SK-N-MC (cell line): ENCODE results near the gene OR1J4.

Source experiments
- DNase-seq: peaks from one replicate; pipeline ENCODE4 v3.0.0-alpha.2; 2011; ENCODE audit warnings: low read depth, low spot score
- H3K27ac ChIP-seq: fragments of 200-600 bp; sonication (generic); 2 replicates; pipeline ENCODE4 v1.5.1; 2016; ENCODE audit warnings: mixed run types
- H3K36me3 ChIP-seq: fragments of 200-600 bp; sonication (generic); 2 replicates; pipeline ENCODE4 v1.6.1; 2017; ENCODE audit warnings: antibody characterized with exemption, low read length, mixed read lengths; ENCODE audit not compliant: insufficient read depth
- H3K4me3 ChIP-seq: fragments of 200-600 bp; sonication (generic); 2 replicates; pipeline ENCODE4 v1.5.1; 2016
- H3K9ac ChIP-seq: fragments of 200-600 bp; sonication (generic); 2 replicates; pipeline ENCODE4 v1.8.0; 2017; ENCODE audit warnings: mixed run types, mixed read lengths; ENCODE audit not compliant: insufficient read length
- H3K9me3 ChIP-seq: fragments of 200-600 bp; sonication (generic); 2 replicates; pipeline ENCODE4 v1.6.1; 2017; ENCODE audit warnings: low read depth, mild to moderate bottlenecking, antibody characterized with exemption, low read length, moderate library complexity, mixed read lengths
- EZH2 ChIP-seq: fragments of 200-600 bp; sonication (generic); IDR thresholded peaks from one replicate; pipeline ENCODE4 v1.6.1; 2017; ENCODE audit warnings: antibody characterized with exemption
- FOXP2 ChIP-seq: optimal IDR thresholded peaks from 2 replicates; pipeline ENCODE3; 2011; ENCODE audit warnings: mild to moderate bottlenecking, moderate library complexity; ENCODE audit not compliant: insufficient read depth; ENCODE audit errors: extremely low read length, control extremely low read depth
- POLR2AphosphoS5 ChIP-seq: IDR thresholded peaks from 2 replicates; pipeline ENCODE4 v1.6.1; 2012; ENCODE audit warnings: mild to moderate bottlenecking, low read depth, low read length, borderline replicate concordance

The OR1J4 gene, protein sequence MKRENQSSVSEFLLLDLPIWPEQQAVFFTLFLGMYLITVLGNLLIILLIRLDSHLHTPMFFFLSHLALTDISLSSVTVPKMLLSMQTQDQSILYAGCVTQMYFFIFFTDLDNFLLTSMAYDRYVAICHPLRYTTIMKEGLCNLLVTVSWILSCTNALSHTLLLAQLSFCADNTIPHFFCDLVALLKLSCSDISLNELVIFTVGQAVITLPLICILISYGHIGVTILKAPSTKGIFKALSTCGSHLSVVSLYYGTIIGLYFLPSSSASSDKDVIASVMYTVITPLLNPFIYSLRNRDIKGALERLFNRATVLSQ

DNA sequence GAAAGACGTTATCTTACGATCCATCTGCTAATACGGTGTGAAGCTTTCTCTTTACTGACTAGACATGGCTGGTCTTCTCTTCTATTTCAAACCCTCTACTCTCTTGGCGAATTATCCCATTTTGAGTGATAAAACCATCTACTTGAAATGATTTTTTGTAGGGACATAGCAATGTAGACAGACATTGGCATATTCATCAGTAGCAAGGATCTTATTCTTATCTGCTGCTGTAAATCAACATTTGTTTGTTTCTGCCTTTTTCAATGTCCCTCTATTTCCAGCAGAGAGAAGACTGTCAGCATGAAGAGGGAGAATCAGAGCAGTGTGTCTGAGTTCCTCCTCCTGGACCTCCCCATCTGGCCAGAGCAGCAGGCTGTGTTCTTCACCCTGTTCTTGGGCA lies at the start of gene OR1J4:
Gene OR1J4 (plus strand): TSS at position 301 of the 400 bp plus-strand sequence. CDS start 0 bp downstream, at position 301.
- Histone ChIP-seq H3K27ac (no peak within 1 kb of the TSS), H3K9ac (no peak within 1 kb of the TSS), H3K9me3 (no peaks in the 10 kb centered on the region), H3K4me3 (no peak within 1 kb of the TSS), H3K36me3 (no peaks in the 10 kb centered on the region)
- no peak for DNase-seq
- TF ChIP-seq EZH2 (no peak), FOXP2 (no peak), POLR2AphosphoS5 (no peak)

DNA sequence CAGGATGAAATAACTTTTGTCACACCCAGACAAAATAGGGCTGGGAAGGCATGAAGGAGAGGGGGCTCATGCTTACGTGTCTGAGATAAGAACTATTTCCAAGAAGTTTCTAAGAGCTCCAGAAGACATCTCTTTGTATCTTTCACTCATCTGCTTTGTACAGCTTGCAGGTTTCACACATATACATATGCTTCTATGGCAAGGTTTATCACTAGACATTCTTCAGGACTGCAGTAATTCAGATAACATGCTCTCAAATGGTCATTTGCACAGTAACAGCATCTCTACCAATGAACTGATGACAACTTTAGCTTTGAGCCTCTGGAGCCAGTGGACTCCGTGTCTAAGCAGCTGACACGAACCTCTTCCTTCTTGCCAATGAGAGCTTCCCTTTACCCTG lies 44.4 kb upstream of the OR1J4 start:
- no peaks in the 10 kb centered on the region for H3K36me3 ChIP-seq
- TF ChIP-seq FOXP2 = no peak
- TF ChIP-seq POLR2AphosphoS5 = no peak
- TF ChIP-seq EZH2 = no peak
- H3K9me3 ChIP-seq = no peaks in the 10 kb centered on the region
- DNase-seq = no peak
- H3K4me3 ChIP-seq = no peak overlapping the region
- no peak overlapping the region for H3K9ac ChIP-seq
- no peak overlapping the region for H3K27ac ChIP-seq

DNA sequence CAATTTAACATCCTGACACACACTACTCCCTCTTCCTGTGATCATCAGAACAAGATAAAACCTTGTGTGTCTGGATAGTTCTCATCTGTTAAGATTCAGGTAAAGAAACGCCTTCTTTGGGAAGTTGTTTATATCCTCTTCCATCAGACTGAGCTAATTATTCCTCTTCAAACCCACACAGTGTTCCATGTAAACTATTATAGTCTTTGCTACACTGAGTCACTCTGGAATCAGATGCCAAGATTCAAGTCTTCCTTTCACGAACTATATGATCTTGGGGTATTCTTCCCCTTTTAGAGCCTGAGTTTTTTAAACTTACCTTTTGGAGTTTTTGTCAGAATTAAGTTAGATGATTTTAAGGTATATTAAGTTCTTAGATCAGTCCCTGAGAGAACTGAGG lies 43.2 kb upstream of the OR1J4 start:
- no peaks in the 10 kb centered on the region for H3K36me3 ChIP-seq
- H3K4me3 ChIP-seq = no peak overlapping the region
- TF ChIP-seq FOXP2 (no peak), POLR2AphosphoS5 (no peak), EZH2 (no peak)
- H3K27ac ChIP-seq = no peak overlapping the region
- H3K9ac ChIP-seq = no peak overlapping the region
- DNase-seq = no peak
- H3K9me3 ChIP-seq = no peaks in the 10 kb centered on the region

DNA sequence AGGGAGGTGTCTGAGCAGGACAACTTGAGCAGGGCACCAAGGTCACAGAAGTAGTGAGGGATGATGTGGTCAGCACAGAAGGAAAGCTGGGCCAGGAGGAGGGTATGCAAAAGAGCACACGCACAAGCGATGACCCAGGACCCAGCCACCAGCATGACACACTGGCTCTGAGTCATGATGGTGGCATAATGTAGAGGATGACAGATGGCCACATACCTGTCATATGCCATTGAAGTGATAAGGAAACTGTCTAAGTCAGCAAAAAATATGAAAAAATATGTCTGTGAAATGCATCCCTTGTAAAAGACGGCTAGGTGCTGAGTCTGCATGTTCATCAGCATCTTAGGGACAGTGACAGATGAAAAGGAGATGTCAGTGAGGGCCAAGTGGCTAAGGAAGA lies 41.6 kb upstream of the OR1J4 start:
- no peak overlapping the region for H3K9ac ChIP-seq
- DNase-seq = no peak
- no peak overlapping the region for H3K27ac ChIP-seq
- TF ChIP-seq FOXP2 (no peak), EZH2 (no peak), POLR2AphosphoS5 (no peak)
- H3K36me3 ChIP-seq = no peaks in the 10 kb centered on the region
- no peak overlapping the region for H3K4me3 ChIP-seq
- no peaks in the 10 kb centered on the region for H3K9me3 ChIP-seq

DNA sequence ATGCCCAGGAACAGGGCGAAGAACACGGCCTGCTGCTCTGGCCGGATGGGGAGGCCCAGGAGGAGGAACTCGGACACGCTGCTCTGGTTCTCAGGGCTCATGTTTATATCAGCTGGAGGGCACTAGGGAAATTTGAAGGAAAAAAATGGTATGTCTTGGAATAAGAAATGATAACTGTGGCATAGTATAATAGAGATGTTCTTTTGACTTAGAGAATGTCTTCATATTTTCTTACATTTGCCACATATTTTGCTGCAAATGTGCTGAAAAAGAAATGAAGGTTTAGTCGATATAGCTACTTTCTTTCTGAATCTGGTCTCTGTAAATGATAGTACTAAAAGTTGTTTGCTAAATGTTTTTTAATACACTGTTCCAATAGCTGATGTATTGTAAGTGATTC lies 41.1 kb upstream of the OR1J4 start, which contains the start of gene OR1J1:
Gene OR1J1 (minus strand): TSS at position 101 of the 400 bp plus-strand sequence. CDS start 0 bp downstream, at position 101.
- TF ChIP-seq POLR2AphosphoS5 (no peak), EZH2 (no peak)
- no peak within 1 kb of the TSS for H3K9ac ChIP-seq
- no peak for DNase-seq

DNA sequence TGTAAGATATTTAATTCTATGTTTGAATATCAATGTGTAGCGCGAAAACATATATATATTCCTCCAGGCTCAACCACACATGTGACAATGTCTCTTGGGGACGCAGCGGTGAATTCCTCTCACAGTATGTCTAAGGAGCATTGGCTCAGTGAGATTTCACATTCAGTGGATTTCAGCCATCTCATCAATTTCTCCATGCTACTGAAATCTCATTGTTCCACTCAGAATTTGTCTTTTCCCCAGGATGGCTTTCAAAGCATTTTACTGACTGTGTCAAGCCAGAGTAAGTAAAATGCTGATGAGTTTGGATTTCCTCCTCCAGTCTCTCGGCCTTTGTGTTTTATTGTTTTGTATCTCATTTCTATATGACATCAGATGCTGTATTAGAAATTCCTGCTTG lies 39.9 kb upstream of the OR1J4 start:
- DNase-seq = no peak
- Histone ChIP-seq H3K9ac (no peak overlapping the region), H3K36me3 (no peaks in the 10 kb centered on the region), H3K4me3 (no peak overlapping the region), H3K9me3 (no peaks in the 10 kb centered on the region), H3K27ac (no peak overlapping the region)
- TF ChIP-seq FOXP2 = no peak
- no peak for TF ChIP-seq POLR2AphosphoS5
- TF ChIP-seq EZH2 = no peak

More for the DNA sequence above, 41.1 kb upstream of the OR1J4 start, which contains the start of gene OR1J1:
- H3K9me3 ChIP-seq = no peaks in the 10 kb centered on the region
- no peak within 1 kb of the TSS for H3K27ac ChIP-seq
- no peak within 1 kb of the TSS for H3K4me3 ChIP-seq
- H3K36me3 ChIP-seq = no peaks in the 10 kb centered on the region

DNA sequence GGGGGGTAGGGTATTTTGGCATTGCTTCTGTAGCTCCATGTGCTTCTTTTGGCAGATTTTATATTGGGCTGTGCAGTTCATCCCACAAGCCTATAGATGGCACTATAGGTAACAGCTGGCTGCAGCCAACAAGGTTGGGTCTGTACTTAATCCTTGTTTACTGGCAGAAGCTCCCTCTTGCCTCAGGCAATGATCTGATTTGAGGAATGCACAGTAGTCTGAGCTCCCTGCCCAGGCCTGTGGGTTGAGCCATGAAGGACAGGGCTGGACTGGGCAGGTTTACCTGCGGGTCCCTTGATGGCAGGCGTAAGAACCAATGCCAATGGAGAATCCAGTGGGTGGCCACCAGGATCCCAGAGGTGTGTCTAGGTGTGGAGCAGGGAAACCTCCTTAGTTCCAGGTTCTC lies 20.1 kb upstream of the OR1J4 start:
- DNase-seq = peak; percentile 6
- TF ChIP-seq POLR2AphosphoS5 = no peak
- no peak for TF ChIP-seq FOXP2
- no peak for TF ChIP-seq EZH2
- no peak overlapping the region for H3K4me3 ChIP-seq
- no peaks in the 10 kb centered on the region for H3K9me3 ChIP-seq
- no peaks in the 10 kb centered on the region for H3K36me3 ChIP-seq
- no peak overlapping the region for H3K9ac ChIP-seq
- no peak overlapping the region for H3K27ac ChIP-seq

DNA sequence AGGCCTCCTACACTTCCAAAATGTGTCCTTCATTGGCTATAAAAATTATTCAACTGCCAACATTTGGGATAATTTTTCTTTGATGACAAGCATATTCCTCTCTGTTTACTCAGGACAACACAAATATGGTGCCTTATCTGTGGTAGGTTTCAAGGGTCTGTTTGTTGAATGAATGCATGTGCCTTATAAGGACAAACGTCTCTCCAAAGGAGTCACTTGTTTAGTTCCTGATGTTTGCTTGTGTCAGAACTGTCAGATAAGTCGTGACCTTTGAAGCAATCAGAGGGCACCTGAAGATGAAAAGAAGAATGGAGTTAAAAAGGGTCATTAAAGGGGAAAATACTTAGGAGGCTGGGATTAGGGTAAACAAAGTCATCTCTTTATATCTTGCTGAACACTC lies 12.0 kb upstream of the OR1J4 start:
- Histone ChIP-seq H3K27ac (no peak overlapping the region), H3K9me3 (no peaks in the 10 kb centered on the region), H3K36me3 (no peaks in the 10 kb centered on the region), H3K4me3 (no peak overlapping the region), H3K9ac (no peak overlapping the region)
- no peak for DNase-seq
- TF ChIP-seq EZH2 (no peak), FOXP2 (no peak), POLR2AphosphoS5 (no peak)

DNA sequence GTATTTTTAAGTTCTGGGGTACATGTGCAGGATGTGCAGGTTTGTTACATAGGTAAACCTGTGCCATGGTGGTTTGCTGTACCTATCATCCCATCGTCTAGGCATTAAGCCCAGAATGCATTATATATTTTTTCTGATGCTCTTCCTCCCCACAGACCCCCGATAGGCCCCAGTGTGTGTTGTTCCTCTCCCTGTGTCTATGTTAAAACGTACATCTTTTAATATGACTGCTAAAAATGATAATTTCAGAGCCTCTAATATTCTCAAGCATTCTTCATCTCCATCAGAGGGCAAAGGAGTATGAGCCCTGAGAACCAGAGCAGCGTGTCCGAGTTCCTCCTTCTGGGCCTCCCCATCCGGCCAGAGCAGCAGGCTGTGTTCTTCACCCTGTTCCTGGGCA lies 8.4 kb upstream of the OR1J4 start, which contains the start of gene OR1J2:
Gene OR1J2 (plus strand): TSS at position 301 of the 400 bp plus-strand sequence. CDS start 0 bp downstream, at position 301.
- TF ChIP-seq EZH2 (no peak), FOXP2 (no peak), POLR2AphosphoS5 (no peak)

More for the DNA sequence above, 8.4 kb upstream of the OR1J4 start, which contains the start of gene OR1J2:
- no peak for DNase-seq
- H3K36me3 ChIP-seq = no peaks in the 10 kb centered on the region
- no peak within 1 kb of the TSS for H3K27ac ChIP-seq
- no peak within 1 kb of the TSS for H3K9ac ChIP-seq
- no peak within 1 kb of the TSS for H3K4me3 ChIP-seq
- H3K9me3 ChIP-seq = no peaks in the 10 kb centered on the region
